Measurements from ENCODE around the gene RIMS4. TPM values are rescaled to one million over a fixed set of nuclear protein-coding genes. Genes with fewer than 3 reads are reported as not detected.

RIMS4 gene
- total and polyA plus RNA-seq, 2 donors (not counting 1 experiment from before 2014, with no cell fraction given): not detected

DNA sequence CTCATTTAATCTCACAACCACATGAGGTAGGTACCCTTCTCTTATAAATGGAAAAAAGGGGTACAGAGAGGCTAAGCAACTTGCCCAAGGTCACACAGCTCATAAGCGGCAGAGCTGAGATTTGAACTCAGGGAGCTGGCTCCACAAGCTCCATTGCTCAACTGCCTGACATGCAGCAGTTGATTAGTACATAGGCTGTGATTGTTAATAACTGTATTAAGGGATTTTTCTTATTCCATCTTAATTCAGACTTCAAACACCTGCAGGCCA, 88.6 kb downstream of the RIMS4 start:
- H3K4me3 ChIP-seq (ENCODE audit: control extremely low read depth in 1 of 5, extremely low read depth in 1 of 5, insufficient read depth in 1 of 5, low read depth in 2 of 5, low read length in 4 of 5): no peak overlapping the region
- Mint-ChIP-seq H3K27ac (no peak overlapping the region), H3K4me1 (no peaks in the 10 kb centered on the region), H3K4me3 (no peak overlapping the region), H3K9me3 (ENCODE audit: insufficient read depth) (no peaks in the 10 kb centered on the region), H3K27me3 (no peaks in the 10 kb centered on the region)
- no peak for TF ChIP-seq EZH2 (IDR thresholded peaks at IDR 0.05; ENCODE audit: borderline replicate concordance, insufficient read depth, low read depth, low read length, poor library complexity, severe bottlenecking)
- TF ChIP-seq, protein P1, sequence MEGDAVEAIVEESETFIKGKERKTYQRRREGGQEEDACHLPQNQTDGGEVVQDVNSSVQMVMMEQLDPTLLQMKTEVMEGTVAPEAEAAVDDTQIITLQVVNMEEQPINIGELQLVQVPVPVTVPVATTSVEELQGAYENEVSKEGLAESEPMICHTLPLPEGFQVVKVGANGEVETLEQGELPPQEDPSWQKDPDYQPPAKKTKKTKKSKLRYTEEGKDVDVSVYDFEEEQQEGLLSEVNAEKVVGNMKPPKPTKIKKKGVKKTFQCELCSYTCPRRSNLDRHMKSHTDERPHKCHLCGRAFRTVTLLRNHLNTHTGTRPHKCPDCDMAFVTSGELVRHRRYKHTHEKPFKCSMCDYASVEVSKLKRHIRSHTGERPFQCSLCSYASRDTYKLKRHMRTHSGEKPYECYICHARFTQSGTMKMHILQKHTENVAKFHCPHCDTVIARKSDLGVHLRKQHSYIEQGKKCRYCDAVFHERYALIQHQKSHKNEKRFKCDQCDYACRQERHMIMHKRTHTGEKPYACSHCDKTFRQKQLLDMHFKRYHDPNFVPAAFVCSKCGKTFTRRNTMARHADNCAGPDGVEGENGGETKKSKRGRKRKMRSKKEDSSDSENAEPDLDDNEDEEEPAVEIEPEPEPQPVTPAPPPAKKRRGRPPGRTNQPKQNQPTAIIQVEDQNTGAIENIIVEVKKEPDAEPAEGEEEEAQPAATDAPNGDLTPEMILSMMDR (IDR thresholded peaks at IDR 0.05): no peak
- H3K9me3 ChIP-seq (ENCODE audit: control extremely low read depth in 1 of 3, control insufficient read depth in 2 of 3, insufficient read depth in 1 of 3, low read length in 2 of 3): no peaks in the 10 kb centered on the region
- H3K4me1 ChIP-seq (ENCODE audit: control insufficient read depth in 2 of 2, insufficient read depth in 2 of 2, low read length in 2 of 2): no peaks in the 10 kb centered on the region
- H3K36me3 ChIP-seq (replicated peaks in 1 of 2; ENCODE audit: control extremely low read depth in 1 of 2, control insufficient read depth in 1 of 2, extremely low read depth in 1 of 2, insufficient read depth in 2 of 2, low read length in 1 of 2): no peaks in the 10 kb centered on the region
- no peaks in the 10 kb centered on the region for H4K20me1 ChIP-seq (ENCODE audit: control insufficient read depth, insufficient read depth, low read length, poor library complexity, severe bottlenecking)
- no peak overlapping the region for H3K4me2 ChIP-seq (replicated peaks; ENCODE audit: low read depth, low read length, poor library complexity, severe bottlenecking)
- ChIA-PET POLR2A (no interaction called here), CTCF (no interaction called here)
- intact Hi-C loops (cut with micrococcal nuclease): no loop called here
- H3K27me3 ChIP-seq (replicated peaks in 1 of 4; ENCODE audit: control extremely low read depth in 1 of 4, control insufficient read depth in 3 of 4, insufficient read depth in 4 of 4, low read length in 3 of 4): no peaks in the 10 kb centered on the region
- WGBS (ENCODE audit: insufficient coverage): no CpG with 5 or more reads among the region's 1 CpG
- H3K27ac ChIP-seq (ENCODE audit: low read length in 2 of 2): no peak overlapping the region
- H3K79me2 ChIP-seq (ENCODE audit: control insufficient read depth, insufficient read depth, low read length): no peaks in the 10 kb centered on the region
- no peak overlapping the region for H2AFZ ChIP-seq (ENCODE audit: insufficient read depth, low read depth, low read length, poor library complexity, severe bottlenecking)
- no peak overlapping the region for H3K9ac ChIP-seq (ENCODE audit: low read length)
- ATAC-seq (ENCODE audit: low read depth): no peak
- no peak for DNase-seq

DNA sequence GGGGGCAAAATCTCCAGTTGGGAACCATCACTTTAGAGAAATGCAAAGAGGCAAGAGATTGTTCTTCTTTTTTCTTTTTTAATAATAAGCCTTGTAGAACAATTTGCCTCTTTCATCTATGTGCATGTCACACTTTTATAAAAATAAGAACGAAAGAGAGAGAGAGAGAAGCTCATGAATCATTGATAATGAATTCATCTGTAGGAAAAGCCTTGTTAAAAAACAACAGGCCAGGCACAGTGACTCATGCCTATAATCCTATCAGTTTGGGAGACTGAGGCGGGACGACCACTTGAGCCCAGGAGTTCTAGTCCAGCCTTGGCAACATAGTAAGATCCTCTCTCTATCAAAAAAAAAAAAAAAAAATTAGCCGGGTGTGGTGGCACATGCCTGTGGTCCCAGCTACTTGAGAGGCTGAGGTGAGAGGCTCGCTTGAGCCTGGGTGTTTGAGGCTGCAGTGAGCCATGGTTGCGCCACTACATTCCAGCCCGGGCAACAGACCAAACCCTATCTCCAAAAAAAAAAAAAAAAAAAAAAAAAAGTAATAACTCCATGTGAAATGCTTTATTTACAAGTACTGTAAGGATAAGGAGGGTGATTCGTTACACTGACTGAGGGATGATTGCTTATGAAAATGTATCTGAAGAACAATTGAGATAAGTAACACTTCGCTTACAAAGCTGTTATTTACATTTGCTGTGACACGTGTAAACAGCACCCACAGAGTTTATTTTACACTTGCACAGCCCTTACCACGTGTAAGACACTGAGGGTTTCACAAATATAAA, 89.2 kb downstream of the RIMS4 start:
- H3K4me1 Mint-ChIP-seq: no peaks in the 10 kb centered on the region
- no peak for ATAC-seq (ENCODE audit: low read depth)
- no peak overlapping the region for H2AFZ ChIP-seq (ENCODE audit: insufficient read depth, low read depth, low read length, poor library complexity, severe bottlenecking)
- no peaks in the 10 kb centered on the region for H3K79me2 ChIP-seq (ENCODE audit: control insufficient read depth, insufficient read depth, low read length)
- no peak for TF ChIP-seq EZH2 (IDR thresholded peaks at IDR 0.05; ENCODE audit: borderline replicate concordance, insufficient read depth, low read depth, low read length, poor library complexity, severe bottlenecking)
- TF ChIP-seq, protein P1 (IDR thresholded peaks at IDR 0.05): no peak
- ChIA-PET POLR2A (interaction anchor here (0.6 kb wide), 1 partner anchor 35 kb away, joined by 3 read pairs; no protein-coding TSS in a partner anchor), CTCF (no interaction called here)
- no peak for DNase-seq
- H3K27ac Mint-ChIP-seq: no peak overlapping the region
- WGBS (ENCODE audit: insufficient coverage): 100% methylated on average over 1 of the region's 11 CpGs
- no peak overlapping the region for H3K9ac ChIP-seq (ENCODE audit: low read length)
- H3K27me3 Mint-ChIP-seq: no peaks in the 10 kb centered on the region
- no peak overlapping the region for H3K4me2 ChIP-seq (replicated peaks; ENCODE audit: low read depth, low read length, poor library complexity, severe bottlenecking)
- H3K4me1 ChIP-seq (ENCODE audit: control insufficient read depth in 2 of 2, insufficient read depth in 2 of 2, low read length in 2 of 2): no peaks in the 10 kb centered on the region
- intact Hi-C loops (cut with micrococcal nuclease): no loop called here
- H3K36me3 ChIP-seq (replicated peaks in 1 of 2; ENCODE audit: control extremely low read depth in 1 of 2, control insufficient read depth in 1 of 2, extremely low read depth in 1 of 2, insufficient read depth in 2 of 2, low read length in 1 of 2): no peaks in the 10 kb centered on the region
- H3K4me3 ChIP-seq (ENCODE audit: control extremely low read depth in 1 of 5, extremely low read depth in 1 of 5, insufficient read depth in 1 of 5, low read depth in 2 of 5, low read length in 4 of 5): no peak overlapping the region
- no peak overlapping the region for H3K27ac ChIP-seq (ENCODE audit: low read length in 2 of 2)
- no peaks in the 10 kb centered on the region for H3K9me3 Mint-ChIP-seq (ENCODE audit: insufficient read depth)
- H4K20me1 ChIP-seq (ENCODE audit: control insufficient read depth, insufficient read depth, low read length, poor library complexity, severe bottlenecking): no peaks in the 10 kb centered on the region
- no peaks in the 10 kb centered on the region for H3K27me3 ChIP-seq (replicated peaks in 1 of 4; ENCODE audit: control extremely low read depth in 1 of 4, control insufficient read depth in 3 of 4, insufficient read depth in 4 of 4, low read length in 3 of 4)
- no peak overlapping the region for H3K4me3 Mint-ChIP-seq
- H3K9me3 ChIP-seq (ENCODE audit: control extremely low read depth in 1 of 3, control insufficient read depth in 2 of 3, insufficient read depth in 1 of 3, low read length in 2 of 3): no peaks in the 10 kb centered on the region

All from B cell (primary cell).